Measurements from ENCODE around the gene SCD.

SCD gene

GRCh38 chr10:100362570-100363496 is 15.8 kb downstream of the SCD start:
- Histone ChIP-seq H3K4me3 (ENCODE audit: extremely low read depth, insufficient read depth, low read length, poor library complexity, severe bottlenecking) (no peak overlapping the region), H3K27ac (ENCODE audit: low read depth, low read length, severe bottlenecking) (peak overlapping the region; percentile 69), H3K4me1 (ENCODE audit: control insufficient read depth, insufficient read depth, low read length, poor library complexity, severe bottlenecking) (peaks cover 33% of the 10 kb centered on the region), H3K9me3 (ENCODE audit: control insufficient read depth, low read length) (no peaks in the 10 kb centered on the region), H3K36me3 (ENCODE audit: control insufficient read depth, insufficient read depth, low read length) (peaks cover 59% of the 10 kb centered on the region)
- WGBS, 2 experiments (ENCODE audit: insufficient coverage in 2 of 2), result 85 to 94% methylated on average over 4 to 5 of the region's 6 CpGs

GRCh38 chr10:100364175-100364574 is 17.1 kb downstream of the SCD start:
- H3K9me3 ChIP-seq (ENCODE audit: control insufficient read depth, low read length), result no peaks in the 10 kb centered on the region
- peak overlapping the region; percentile 84 for H3K27ac ChIP-seq (ENCODE audit: low read depth, low read length, severe bottlenecking)
- H3K4me3 ChIP-seq (ENCODE audit: extremely low read depth, insufficient read depth, low read length, poor library complexity, severe bottlenecking), result no peak overlapping the region
- H3K4me1 ChIP-seq (ENCODE audit: control insufficient read depth, insufficient read depth, low read length, poor library complexity, severe bottlenecking), result peaks cover 31% of the 10 kb centered on the region
- WGBS, 2 experiments (ENCODE audit: insufficient coverage in 2 of 2), result 85 to 87% methylated on average over 2 to 3 of the region's 3 CpGs
- H3K36me3 ChIP-seq (ENCODE audit: control insufficient read depth, insufficient read depth, low read length), result peaks cover 51% of the 10 kb centered on the region

GRCh38 chr10:100364735-100365391 is 17.8 kb downstream of the SCD start:
- peak overlapping the region; percentile 84 for H3K27ac ChIP-seq (ENCODE audit: low read depth, low read length, severe bottlenecking)

GRCh38 chr10:100368721-100369120 is 21.7 kb downstream of the SCD start:
- H3K27ac ChIP-seq (ENCODE audit: low read depth, low read length, severe bottlenecking), result no peak overlapping the region
- H3K9me3 ChIP-seq (ENCODE audit: control insufficient read depth, low read length), result no peaks in the 10 kb centered on the region
- H3K4me1 ChIP-seq (ENCODE audit: control insufficient read depth, insufficient read depth, low read length, poor library complexity, severe bottlenecking), result peaks cover 24% of the 10 kb centered on the region
- H3K36me3 ChIP-seq (ENCODE audit: control insufficient read depth, insufficient read depth, low read length), result peaks cover 6% of the 10 kb centered on the region
- H3K4me3 ChIP-seq (ENCODE audit: extremely low read depth, insufficient read depth, low read length, poor library complexity, severe bottlenecking), result no peak overlapping the region

More at GRCh38 chr10:100364735-100365391, 17.8 kb downstream of the SCD start:
- peaks cover 28% of the 10 kb centered on the region for H3K4me1 ChIP-seq (ENCODE audit: control insufficient read depth, insufficient read depth, low read length, poor library complexity, severe bottlenecking)
- no peaks in the 10 kb centered on the region for H3K9me3 ChIP-seq (ENCODE audit: control insufficient read depth, low read length)
- no peak overlapping the region for H3K4me3 ChIP-seq (ENCODE audit: extremely low read depth, insufficient read depth, low read length, poor library complexity, severe bottlenecking)
- peaks cover 44% of the 10 kb centered on the region for H3K36me3 ChIP-seq (ENCODE audit: control insufficient read depth, insufficient read depth, low read length)
- 75 to 77% methylated on average over 4 to 5 of the region's 7 CpGs for WGBS, 2 experiments (ENCODE audit: insufficient coverage in 2 of 2)

GRCh38 chr10:100370714-100371481 is 23.9 kb downstream of the SCD start:
- H3K4me3 ChIP-seq (ENCODE audit: extremely low read depth, insufficient read depth, low read length, poor library complexity, severe bottlenecking), result peak overlapping the region; percentile 6
- 27 to 43% methylated on average over 7 to 12 of the region's 12 CpGs for WGBS, 2 experiments (ENCODE audit: insufficient coverage in 2 of 2)
- H3K4me1 ChIP-seq (ENCODE audit: control insufficient read depth, insufficient read depth, low read length, poor library complexity, severe bottlenecking), result peaks cover 29% of the 10 kb centered on the region
- no peaks in the 10 kb centered on the region for H3K36me3 ChIP-seq (ENCODE audit: control insufficient read depth, insufficient read depth, low read length)
- H3K9me3 ChIP-seq (ENCODE audit: control insufficient read depth, low read length), result no peaks in the 10 kb centered on the region
- peak overlapping the region; percentile 85 for H3K27ac ChIP-seq (ENCODE audit: low read depth, low read length, severe bottlenecking)

GRCh38 chr10:100371482-100372027 is 24.5 kb downstream of the SCD start:
- Histone ChIP-seq H3K36me3 (ENCODE audit: control insufficient read depth, insufficient read depth, low read length) (no peaks in the 10 kb centered on the region), H3K9me3 (ENCODE audit: control insufficient read depth, low read length) (no peaks in the 10 kb centered on the region), H3K4me1 (ENCODE audit: control insufficient read depth, insufficient read depth, low read length, poor library complexity, severe bottlenecking) (peaks cover 34% of the 10 kb centered on the region), H3K27ac (ENCODE audit: low read depth, low read length, severe bottlenecking) (peak overlapping the region; percentile 85), H3K4me3 (ENCODE audit: extremely low read depth, insufficient read depth, low read length, poor library complexity, severe bottlenecking) (no peak overlapping the region)
- 36 to 100% methylated on average over 3 of the region's 10 CpGs for WGBS, 2 experiments (ENCODE audit: insufficient coverage in 2 of 2)

- peak overlapping the region; percentile 64 for H3K4me3 ChIP-seq (ENCODE audit: extremely low read depth, insufficient read depth, low read length, poor library complexity, severe bottlenecking)
- H3K36me3 ChIP-seq (ENCODE audit: control insufficient read depth, insufficient read depth, low read length), result peaks cover 3% of the 10 kb centered on the region
- H3K27ac ChIP-seq (ENCODE audit: low read depth, low read length, severe bottlenecking), result peak overlapping the region; percentile 100
- 9 to 25% methylated on average over 6 to 11 of the region's 16 CpGs for WGBS, 2 experiments (ENCODE audit: insufficient coverage in 2 of 2)
- no peaks in the 10 kb centered on the region for H3K9me3 ChIP-seq (ENCODE audit: control insufficient read depth, low read length)
- peaks cover 35% of the 10 kb centered on the region for H3K4me1 ChIP-seq (ENCODE audit: control insufficient read depth, insufficient read depth, low read length, poor library complexity, severe bottlenecking)
These were observed 25.6 kb downstream of the SCD start for GRCh38 chr10:100372415-100373297.

- H3K27ac ChIP-seq (ENCODE audit: low read depth, low read length, severe bottlenecking), result peak overlapping the region; percentile 100
- 0% methylated on average over 38 to 42 of the region's 45 CpGs for WGBS, 2 experiments (ENCODE audit: insufficient coverage in 2 of 2)
- H3K4me3 ChIP-seq (ENCODE audit: extremely low read depth, insufficient read depth, low read length, poor library complexity, severe bottlenecking), result peak overlapping the region; percentile 64
- peaks cover 4% of the 10 kb centered on the region for H3K36me3 ChIP-seq (ENCODE audit: control insufficient read depth, insufficient read depth, low read length)
- H3K9me3 ChIP-seq (ENCODE audit: control insufficient read depth, low read length), result no peaks in the 10 kb centered on the region
- H3K4me1 ChIP-seq (ENCODE audit: control insufficient read depth, insufficient read depth, low read length, poor library complexity, severe bottlenecking), result peaks cover 35% of the 10 kb centered on the region
These were observed 26.5 kb downstream of the SCD start for GRCh38 chr10:100373298-100374199.

GRCh38 chr10:100374200-100374655 is 27.2 kb downstream of the SCD start:
- H3K9me3 ChIP-seq (ENCODE audit: control insufficient read depth, low read length), result no peaks in the 10 kb centered on the region
- peaks cover 4% of the 10 kb centered on the region for H3K36me3 ChIP-seq (ENCODE audit: control insufficient read depth, insufficient read depth, low read length)
- H3K27ac ChIP-seq (ENCODE audit: low read depth, low read length, severe bottlenecking), result peak overlapping the region; percentile 100
- H3K4me1 ChIP-seq (ENCODE audit: control insufficient read depth, insufficient read depth, low read length, poor library complexity, severe bottlenecking), result peaks cover 35% of the 10 kb centered on the region
- WGBS, 2 experiments (ENCODE audit: insufficient coverage in 2 of 2), result 10 to 27% methylated on average over 2 to 3 of the region's 3 CpGs
- peak overlapping the region; percentile 64 for H3K4me3 ChIP-seq (ENCODE audit: extremely low read depth, insufficient read depth, low read length, poor library complexity, severe bottlenecking)
